Astrocyte of the cerebellum (primary cell): ENCODE measurements around the gene PKD2.

ENCODE experiments used
- DNase-seq: peaks from one replicate; pipeline ENCODE4 v3.0.0-alpha.2; 2011; ENCODE audit warnings: low read depth
- H3K4me3 ChIP-seq: 2 replicates; pipeline ENCODE4 v1.5.1; 2011; ENCODE audit warnings: mild to moderate bottlenecking, low read depth, low read length, moderate library complexity
- CTCF ChIP-seq: IDR thresholded peaks from 2 replicates; pipeline ENCODE4 v1.5.1; 2012; ENCODE audit warnings: low read length, low read depth, moderate library complexity, mild to moderate bottlenecking; ENCODE audit errors: missing control alignments
- in situ Hi-C: cut with HindIII; loops from 2 replicates; pipeline ENCODE4 v1.10.0; 2017; ENCODE audit warnings: low sequenced_read_pairs

The PKD2 gene

DNA sequence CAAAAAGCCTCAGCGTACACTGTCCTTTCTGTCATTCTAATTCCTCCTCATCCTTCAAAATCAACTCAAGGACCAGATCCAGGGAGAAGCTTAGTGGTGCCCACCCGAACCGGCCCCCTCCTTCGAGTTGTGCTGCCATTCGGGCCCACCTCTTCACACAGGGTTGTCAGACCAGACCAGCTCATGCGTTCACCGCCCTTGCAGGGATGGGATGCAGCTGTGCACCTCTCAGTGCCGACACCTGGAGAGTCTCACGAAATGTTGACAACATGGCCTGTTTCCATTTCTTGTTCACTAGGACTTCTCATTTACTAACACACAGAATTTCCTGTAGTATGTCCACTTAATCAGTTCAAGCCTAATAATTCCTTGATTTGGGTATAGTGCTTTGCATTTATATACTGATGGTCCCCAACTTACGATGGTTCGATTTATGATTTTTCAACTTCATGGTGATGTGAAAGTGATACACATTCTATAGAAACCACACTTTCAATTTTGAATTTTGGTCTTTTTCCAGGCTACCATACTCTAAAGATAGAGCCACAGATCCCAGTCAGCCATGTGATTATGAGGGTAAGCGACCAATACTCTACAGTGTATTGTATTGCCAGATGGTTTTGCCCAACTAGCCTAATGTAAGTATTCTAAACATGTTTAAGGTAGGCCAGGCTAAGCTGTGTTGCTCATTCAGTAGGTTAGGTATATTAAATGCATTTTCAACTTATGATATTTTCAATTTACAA is 23.3 kb downstream of the PKD2 start:
- DNase-seq = no peak
- no peak overlapping the region for H3K4me3 ChIP-seq
- in situ Hi-C loops = loop anchor here (25.0 kb wide), 1 partner anchor 482 kb away; the partner anchor contains the start of gene PYURF
- TF ChIP-seq CTCF = no peak

DNA sequence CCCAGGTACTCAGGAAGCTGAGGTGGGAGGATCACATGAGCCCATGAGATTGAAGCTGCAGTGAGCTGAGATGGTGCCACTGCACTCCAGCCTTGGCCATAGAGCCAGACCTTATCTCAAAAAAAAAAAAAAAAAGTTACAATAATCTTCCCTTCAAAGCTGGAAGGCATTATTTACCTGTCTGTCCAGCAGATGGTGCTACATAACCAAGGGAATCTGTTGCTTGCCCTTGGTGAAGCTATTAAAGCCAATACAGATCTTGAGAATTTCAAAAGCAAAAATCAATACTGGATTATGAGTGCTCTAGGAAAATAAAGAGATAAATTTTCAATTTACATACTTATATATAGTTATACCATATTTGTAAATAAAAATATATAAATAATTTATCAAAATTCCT is 25.9 kb downstream of the PKD2 start:
- peak; percentile 62 for DNase-seq
- in situ Hi-C loops = loop anchor here (25.0 kb wide), 1 partner anchor 479 kb away; the partner anchor contains the start of gene PYURF
- H3K4me3 ChIP-seq = no peak overlapping the region
- peak; percentile 68 for TF ChIP-seq CTCF

DNA sequence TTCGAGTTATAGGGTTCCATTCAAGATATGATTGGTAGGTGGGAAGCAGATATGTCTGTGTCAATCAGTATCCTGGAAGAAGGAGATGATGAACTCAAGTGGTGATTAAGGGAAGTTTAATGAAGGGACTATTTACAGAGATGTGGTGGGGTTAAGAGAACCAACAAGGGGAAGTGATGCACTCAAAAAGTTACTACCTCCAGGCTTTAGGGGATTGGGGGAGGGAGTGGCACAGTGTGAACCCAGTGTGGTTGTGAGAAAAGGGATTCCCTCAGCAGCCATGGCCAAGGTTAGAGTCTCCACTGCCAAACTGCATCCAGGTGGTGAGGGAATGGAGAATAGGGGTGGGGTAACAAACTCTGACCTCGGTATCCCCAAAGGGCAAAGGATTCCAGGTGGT is 27.9 kb downstream of the PKD2 start:
- no peak overlapping the region for H3K4me3 ChIP-seq
- in situ Hi-C loops = loop anchor here (25.0 kb wide), 1 partner anchor 477 kb away; the partner anchor contains the start of gene PYURF
- no peak for DNase-seq
- no peak for TF ChIP-seq CTCF

- DNase-seq = no peak
- in situ Hi-C loops = loop anchor here (25.0 kb wide), 1 partner anchor 475 kb away; the partner anchor contains the start of gene PYURF
- no peak overlapping the region for H3K4me3 ChIP-seq
- TF ChIP-seq CTCF = no peak
These were observed 30.0 kb downstream of the PKD2 start for GRCh38 chr4:88037447-88037846.

DNA sequence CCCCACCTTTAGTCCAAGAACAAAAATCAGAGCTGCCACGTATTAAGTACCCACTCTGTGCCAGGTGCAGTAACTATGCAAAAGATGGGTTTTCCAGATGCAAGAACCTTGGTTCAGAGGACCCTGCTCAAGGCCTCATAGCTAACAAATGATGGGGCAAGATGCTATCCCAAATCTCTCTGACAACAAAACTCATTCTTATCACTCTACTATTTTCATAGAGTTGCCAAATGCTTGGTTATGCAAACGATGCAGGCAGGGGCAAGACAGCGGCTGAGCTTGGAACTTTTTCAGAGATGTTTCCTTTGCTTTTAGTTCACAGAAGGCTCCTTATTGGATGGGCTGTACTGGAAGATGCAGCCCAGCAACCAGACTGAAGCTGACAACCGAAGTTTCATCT is 30.5 kb downstream of the PKD2 start:
- H3K4me3 ChIP-seq = no peak overlapping the region
- TF ChIP-seq CTCF = no peak
- DNase-seq = no peak
- in situ Hi-C loops = loop anchor here (25.0 kb wide), 1 partner anchor 474 kb away; the partner anchor contains the start of gene PYURF

GRCh38 chr4:88040707-88041106 is 33.3 kb downstream of the PKD2 start:
- DNase-seq = no peak
- H3K4me3 ChIP-seq = no peak overlapping the region
- in situ Hi-C loops = loop anchor here (25.0 kb wide), 1 partner anchor 472 kb away; the partner anchor contains the start of gene PYURF
- TF ChIP-seq CTCF = no peak
